Activated T-cell treated with anti-CD3 and anti-CD28 coated beads, Interleukin-2, amount 50 U/mL, for 1 hour (primary cell): ENCODE results near the gene IRF3.

Experiments
- DNase-seq: peaks from one replicate; pipeline ENCODE4 v3.0.0-alpha.2; 2020

Gene IRF3

GRCh38 chr19:49665036-49665350 is 664 bp downstream of the IRF3 start:
- DNase-seq: no peak

- DNase-seq: peak; percentile 93
Observed at GRCh38 chr19:49664171-49665035, 1.3 kb downstream of the IRF3 start.

- DNase-seq: no peak
Observed at GRCh38 chr19:49663224-49663623, 2.4 kb downstream of the IRF3 start.

- DNase-seq: no peak
Observed at GRCh38 chr19:49662011-49662410, 3.6 kb downstream of the IRF3 start.

GRCh38 chr19:49660338-49660961 is 5.2 kb downstream of the IRF3 start:
- no peak for DNase-seq

GRCh38 chr19:49658566-49659442 is 6.9 kb downstream of the IRF3 start:
- no peak for DNase-seq

GRCh38 chr19:49658139-49658517 is 7.5 kb downstream of the IRF3 start:
- no peak for DNase-seq

GRCh38 chr19:49657493-49658138 is 8.0 kb downstream of the IRF3 start:
- no peak for DNase-seq

GRCh38 chr19:49656456-49657109 is 9.1 kb downstream of the IRF3 start:
- no peak for DNase-seq

GRCh38 chr19:49655570-49656455 is 9.8 kb downstream of the IRF3 start:
- DNase-seq: no peak

- DNase-seq: no peak
Observed at GRCh38 chr19:49654581-49654980, 11.1 kb downstream of the IRF3 start.

- DNase-seq: no peak
Observed at GRCh38 chr19:49653466-49653806, 12.2 kb downstream of the IRF3 start.

GRCh38 chr19:49652551-49653465 is 12.8 kb downstream of the IRF3 start:
- DNase-seq: no peak

GRCh38 chr19:49651820-49652550 is 13.7 kb downstream of the IRF3 start:
- no peak for DNase-seq

GRCh38 chr19:49651029-49651819 is 14.4 kb downstream of the IRF3 start:
- no peak for DNase-seq

- no peak for DNase-seq
Observed at GRCh38 chr19:49646586-49646985, 19.1 kb downstream of the IRF3 start.

- no peak for DNase-seq
Observed at GRCh38 chr19:49645995-49646394, 19.7 kb downstream of the IRF3 start.

- no peak for DNase-seq
Observed at GRCh38 chr19:49645592-49645991, 20.1 kb downstream of the IRF3 start.

GRCh38 chr19:49643466-49643865 is 22.2 kb downstream of the IRF3 start:
- DNase-seq: no peak
